Omental fat pad (tissue), 4 donors: ENCODE results near the gene RTN4R. TPM values are rescaled to one million over a fixed set of nuclear protein-coding genes. Genes with fewer than 3 reads are reported as not detected.
"Not testable (repeated sequence)": the region's sequence is repeated elsewhere in the genome, so short reads cannot be mapped to it uniquely, and the experiment has no call there.

Experiments used
- ATAC-seq: fragments of 150-250 bp; one replicate; pipeline ENCODE4 v1.9.1; 2016; ENCODE audit warnings: mild to moderate bottlenecking, moderate library complexity; ENCODE audit not compliant: low FRiP score
- DNase-seq: peaks from one replicate; pipeline ENCODE4 v3.0.0-alpha.2; 2019; ENCODE audit warnings: low spot score
- CTCF ChIP-seq, 3 donors: fragments of 450-650 bp; IDR thresholded peaks; one replicate each; pipeline ENCODE4 v1.5.1; 2016 to 2017; ENCODE audit warnings: antibody characterized with exemption in 3 of 3, mild to moderate bottlenecking in 3 of 3, moderate library complexity in 2 of 3
- total RNA-seq, 4 donors: library from RNA; depleted of rRNA; stranded (reverse); fragments of >200 nt; gene quantifications; one replicate each; pipeline ENCODE4 v1.1.0, GENCODE V29; 2016

RTN4R gene
- total RNA-seq, 4 donors from 2014 or later: 0.25 to 2.3 (median 1.3) TPM

- TF ChIP-seq CTCF (IDR thresholded peaks at IDR 0.05): no peak
- no peak for ATAC-seq
- DNase-seq: no peak
These were observed 8.3 kb upstream of the RTN4R start for GRCh38 chr22:20276468-20276867.

GRCh38 chr22:20275836-20276235, 7.7 kb upstream of the RTN4R start:
- DNase-seq (no peak), ATAC-seq (no peak)
- TF ChIP-seq CTCF (IDR thresholded peaks at IDR 0.05): no peak

- DNase-seq, ATAC-seq: not testable (repeated sequence)
These were observed 7.2 kb upstream of the RTN4R start for GRCh38 chr22:20275325-20275724.

- ATAC-seq, DNase-seq: not testable (repeated sequence)
These were observed 6.3 kb upstream of the RTN4R start for GRCh38 chr22:20274374-20274773.

GRCh38 chr22:20273758-20274181, 5.7 kb upstream of the RTN4R start:
- DNase-seq: no peak
- no peak for TF ChIP-seq CTCF (IDR thresholded peaks at IDR 0.05)
- ATAC-seq: no peak

- no peak for TF ChIP-seq CTCF (IDR thresholded peaks at IDR 0.05)
- DNase-seq: no peak
- no peak for ATAC-seq
These were observed 4.6 kb upstream of the RTN4R start for GRCh38 chr22:20272700-20273099.

GRCh38 chr22:20272174-20272573, 4.1 kb upstream of the RTN4R start:
- ATAC-seq: no peak
- no peak for TF ChIP-seq CTCF (IDR thresholded peaks at IDR 0.05)
- no peak for DNase-seq

- no peak for ATAC-seq
- no peak for TF ChIP-seq CTCF (IDR thresholded peaks at IDR 0.05)
- DNase-seq: no peak
These were observed 3.2 kb upstream of the RTN4R start for GRCh38 chr22:20271114-20271994.

- not testable (repeated sequence) for ATAC-seq, DNase-seq
These were observed 2.3 kb upstream of the RTN4R start for GRCh38 chr22:20270190-20271113.

GRCh38 chr22:20269673-20270072, 1.6 kb upstream of the RTN4R start:
- not testable (repeated sequence) for ATAC-seq, DNase-seq

- not testable (repeated sequence) for ATAC-seq, DNase-seq
These were observed 1.1 kb upstream of the RTN4R start for GRCh38 chr22:20269201-20269600.
